Stimulated activated CD4-positive, alpha-beta T cell treated with anti-CD3 and anti-CD28 coated beads, Interleukin-1b, Interleukin-23, amount 100 ng/mL, for 24 hours (primary cell): Measurements from ENCODE around the gene SNX21.

Experiments used
- DNase-seq, 4 experiments: peaks; one replicate each; pipeline ENCODE4 v3.0.0-alpha.2; 2020; ENCODE audit warnings: low read depth in 4 of 4, low spot score in 1 of 4

Gene SNX21

DNA sequence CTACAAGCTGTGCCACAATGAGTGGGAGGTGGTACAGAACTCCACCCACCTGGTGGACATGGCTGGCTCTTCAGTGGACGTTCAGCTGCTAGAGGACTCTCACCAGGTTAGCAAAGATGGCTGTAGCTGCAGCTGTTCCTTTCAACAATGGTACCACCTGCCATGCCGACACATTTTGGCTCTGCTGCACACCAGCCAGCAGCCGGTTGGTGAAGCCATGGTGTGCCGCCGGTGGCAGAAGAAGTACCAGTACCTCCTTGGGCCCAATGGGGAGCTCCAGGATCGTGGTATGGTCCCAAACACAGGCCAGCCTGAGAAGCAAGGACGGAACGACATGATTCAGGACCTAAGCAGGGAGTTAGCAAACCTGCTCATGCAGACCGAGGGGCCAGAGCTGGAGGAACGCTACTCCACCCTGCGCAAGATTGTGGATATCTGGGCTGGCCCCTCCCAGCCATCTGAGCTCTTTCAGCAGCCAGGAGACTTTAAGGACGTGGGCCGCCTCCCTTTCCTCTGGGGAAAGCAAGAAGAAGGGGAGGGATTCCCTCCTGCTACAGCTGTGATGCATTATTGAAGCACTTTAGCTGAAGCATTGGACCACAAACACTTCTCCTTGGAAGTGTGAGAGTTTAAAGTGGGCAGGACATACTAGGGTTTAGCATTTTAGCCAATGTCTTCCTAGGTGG is 44.6 kb downstream of the SNX21 start:
- DNase-seq: no peak

DNA sequence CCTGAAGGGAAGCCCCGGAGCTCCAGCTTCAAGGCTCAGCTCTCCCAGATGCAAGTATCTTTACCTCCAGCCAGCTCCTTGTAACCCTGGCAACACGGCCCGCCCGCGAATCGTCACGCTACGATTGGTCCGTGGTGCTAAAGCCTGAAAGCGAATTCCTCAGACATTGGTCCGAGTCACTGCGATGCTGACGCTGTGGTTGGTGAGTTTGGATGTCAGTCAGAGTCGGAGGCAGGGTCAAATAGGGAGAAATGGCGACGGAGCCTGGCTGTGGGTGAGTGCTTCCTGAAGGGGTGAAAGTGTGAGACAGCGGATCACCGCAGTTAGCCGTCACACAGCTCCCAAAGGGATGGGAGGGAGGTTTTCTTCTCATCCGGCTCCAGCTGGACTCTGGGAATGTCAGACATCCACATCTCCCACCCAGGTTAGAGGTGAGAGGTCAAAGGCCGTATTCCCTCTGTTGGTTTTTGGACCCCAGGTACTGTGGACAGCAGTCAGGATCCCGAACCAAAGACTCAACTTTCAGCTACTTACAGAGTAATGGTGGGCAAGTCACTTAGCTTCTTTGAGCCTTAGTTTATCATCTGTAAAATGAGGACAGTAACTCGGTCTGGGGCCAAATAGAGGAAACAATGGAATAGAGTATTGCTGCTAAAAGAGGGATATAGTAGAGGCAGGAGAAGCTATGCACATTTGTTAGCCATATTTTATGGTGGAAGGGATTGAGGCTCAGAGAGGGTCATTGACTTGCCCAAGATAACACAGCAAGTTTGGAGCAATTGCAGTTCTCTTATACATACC is 47.6 kb downstream of the SNX21 start, which contains the start of gene ZSWIM1:
Gene ZSWIM1 (plus strand): TSS at position 240 of the 801 bp plus-strand sequence. CDS start 1,366 bp downstream, outside the sequence.
- DNase-seq: peak; percentile 96 to 97 (median 97)

DNA sequence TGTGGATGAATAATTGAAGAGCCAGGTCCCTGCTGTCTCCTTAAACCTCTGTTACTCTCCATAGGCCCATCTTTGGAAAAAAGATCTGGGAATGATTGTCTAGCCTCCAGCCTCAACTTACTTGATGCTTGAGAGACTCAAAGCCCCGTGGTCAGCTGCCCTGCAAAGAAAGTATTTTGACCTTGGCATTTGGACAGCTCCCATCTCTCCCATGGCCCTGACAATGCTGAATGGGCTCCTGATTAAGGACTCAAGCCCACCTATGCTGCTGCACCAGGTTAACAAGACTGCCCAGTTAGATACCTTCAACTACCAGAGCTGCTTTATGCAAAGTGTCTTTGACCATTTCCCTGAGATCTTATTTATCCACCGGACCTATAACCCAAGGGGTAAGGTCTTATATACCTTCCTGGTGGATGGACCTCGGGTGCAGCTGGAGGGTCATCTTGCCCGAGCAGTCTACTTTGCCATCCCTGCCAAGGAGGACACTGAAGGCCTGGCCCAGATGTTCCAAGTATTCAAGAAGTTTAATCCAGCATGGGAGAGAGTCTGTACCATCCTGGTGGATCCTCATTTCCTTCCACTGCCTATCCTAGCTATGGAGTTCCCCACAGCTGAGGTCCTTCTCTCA is 49.0 kb downstream of the SNX21 start:
- DNase-seq: no peak

DNA sequence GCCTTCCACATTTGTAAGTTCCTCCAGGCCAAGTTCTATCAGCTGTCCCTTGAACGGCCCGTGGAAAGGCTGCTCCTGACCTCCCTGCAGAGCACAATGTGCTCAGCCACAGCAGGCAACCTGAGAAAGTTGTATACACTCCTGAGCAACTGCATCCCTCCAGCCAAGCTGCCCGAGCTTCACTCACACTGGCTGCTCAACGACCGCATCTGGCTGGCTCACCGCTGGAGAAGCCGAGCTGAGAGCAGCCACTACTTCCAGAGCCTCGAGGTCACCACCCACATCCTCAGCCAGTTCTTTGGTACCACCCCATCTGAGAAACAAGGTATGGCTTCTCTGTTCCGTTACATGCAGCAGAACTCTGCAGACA is 49.5 kb downstream of the SNX21 start:
- no peak for DNase-seq

DNA sequence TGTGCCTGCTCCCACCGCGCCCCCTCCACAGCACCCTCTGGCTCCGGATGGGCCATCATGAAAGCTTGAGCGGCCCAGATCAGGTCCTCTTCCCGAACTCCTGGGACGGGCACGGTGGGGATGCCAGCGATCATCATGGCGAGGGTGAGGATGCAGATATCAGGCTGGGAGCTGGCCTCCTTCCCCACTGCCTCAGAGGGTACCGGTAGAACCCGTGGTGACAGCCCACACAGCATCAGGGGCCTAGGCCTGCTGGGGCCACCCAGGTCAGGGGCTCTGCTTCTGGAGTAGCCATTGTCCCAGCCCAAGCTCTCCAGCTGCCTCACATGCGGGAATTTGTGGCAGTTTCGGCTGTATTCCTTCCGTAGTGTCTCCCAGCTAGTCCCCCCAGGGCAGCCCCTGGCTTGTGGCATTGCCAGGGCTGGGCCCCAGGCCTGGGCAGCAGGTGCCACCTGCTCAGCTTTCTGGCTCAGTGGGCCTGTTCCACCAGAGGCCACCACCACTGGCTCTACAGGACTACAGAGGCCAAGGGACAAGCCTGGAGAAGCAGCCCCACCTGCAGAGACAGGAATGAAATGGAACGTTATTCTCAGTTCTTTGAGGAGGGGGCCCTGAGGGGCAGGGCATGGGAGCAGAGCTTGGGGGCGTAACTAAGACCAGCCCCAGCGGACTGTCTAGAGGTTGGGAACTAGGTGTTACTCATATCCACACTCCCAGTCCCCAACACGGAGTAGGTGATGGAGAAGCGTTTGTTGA is 53.2 kb downstream of the SNX21 start:
- DNase-seq: no peak

DNA sequence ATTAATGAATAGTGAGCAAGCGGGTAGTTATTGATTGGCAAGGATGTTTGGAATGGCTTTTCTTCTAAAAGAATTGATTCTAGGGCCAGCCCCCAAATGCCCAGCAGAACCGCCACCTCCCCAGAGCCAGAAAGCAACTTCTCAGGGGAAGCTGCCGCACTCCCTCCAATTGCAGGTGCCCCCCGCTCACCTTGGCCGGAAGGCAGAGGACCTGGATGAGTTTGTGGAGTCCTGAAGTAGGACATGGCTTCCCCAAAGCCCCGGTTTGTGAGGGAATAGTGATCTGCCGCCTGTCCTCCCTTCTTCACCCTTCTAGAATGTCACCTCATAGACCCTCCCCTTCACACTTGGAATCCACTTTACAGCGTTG is 53.7 kb downstream of the SNX21 start, which contains the start of gene SPATA25:
Gene SPATA25 (minus strand): TSS at position 277 of the 370 bp plus-strand sequence. CDS start 32 bp downstream, at position 245.
- DNase-seq: no peak

DNA sequence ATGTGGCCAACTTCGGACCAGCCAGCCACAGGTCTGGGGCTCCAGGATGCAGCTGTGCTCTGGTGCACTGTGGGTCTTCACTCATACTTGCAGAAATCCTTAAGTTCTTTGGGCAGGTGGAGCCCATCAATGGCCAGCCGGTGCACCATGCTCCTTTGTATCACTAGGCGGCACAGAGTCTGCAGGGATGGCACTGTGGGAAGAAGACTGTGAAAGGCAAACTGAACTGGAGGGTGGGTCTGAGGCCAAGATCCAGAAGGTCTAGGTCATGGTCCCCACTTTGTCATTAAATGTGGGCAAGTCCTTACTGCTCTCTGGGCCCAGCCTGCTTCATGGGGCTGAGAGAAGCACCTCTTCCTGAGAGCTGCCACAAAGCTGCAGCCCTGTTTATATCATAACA is 55.1 kb downstream of the SNX21 start:
- no peak for DNase-seq

DNA sequence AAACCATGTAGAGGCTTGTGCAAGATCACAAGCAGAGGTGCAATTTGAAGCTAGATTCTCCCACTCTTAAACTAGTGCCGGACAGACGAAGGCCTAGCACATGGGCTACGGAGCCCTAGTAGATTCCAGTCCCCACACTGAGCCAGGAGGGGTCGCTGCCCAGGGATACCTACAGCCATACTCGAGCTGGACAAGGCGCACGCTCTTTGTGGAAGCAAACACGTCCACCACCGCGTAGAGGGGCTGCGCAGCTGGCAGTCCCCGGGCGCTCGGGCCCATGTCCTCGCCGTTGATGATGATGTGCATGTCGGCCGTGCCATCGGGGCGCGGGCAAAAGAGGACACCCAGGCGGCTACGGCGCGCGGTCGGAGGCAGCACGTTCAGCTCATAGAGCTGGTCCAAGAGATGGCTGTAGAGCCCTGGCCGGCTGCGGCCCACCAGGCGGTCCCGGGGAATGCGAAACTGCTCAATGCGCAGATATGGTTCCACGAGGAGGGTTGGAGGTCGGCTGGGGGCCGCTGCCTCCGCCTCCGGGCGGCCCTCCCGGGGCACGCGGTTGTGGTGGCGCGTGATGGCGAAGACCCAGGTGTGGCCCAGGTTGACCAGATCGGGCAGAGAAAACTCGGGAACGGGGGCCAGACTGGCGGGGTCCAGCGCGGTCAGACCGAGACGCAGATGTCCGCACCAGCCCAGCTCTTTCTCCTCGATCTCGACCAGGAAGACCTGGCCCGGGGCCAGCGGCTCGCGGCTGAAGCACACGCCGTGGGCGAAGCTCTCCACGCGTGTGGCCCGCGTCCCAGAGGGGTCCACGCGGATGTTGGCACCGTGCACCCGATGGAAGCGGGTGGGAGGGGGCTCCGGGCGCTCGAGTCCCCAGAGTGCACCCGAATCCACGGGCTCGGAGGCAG is 56.7 kb downstream of the SNX21 start:
- no peak for DNase-seq

DNA sequence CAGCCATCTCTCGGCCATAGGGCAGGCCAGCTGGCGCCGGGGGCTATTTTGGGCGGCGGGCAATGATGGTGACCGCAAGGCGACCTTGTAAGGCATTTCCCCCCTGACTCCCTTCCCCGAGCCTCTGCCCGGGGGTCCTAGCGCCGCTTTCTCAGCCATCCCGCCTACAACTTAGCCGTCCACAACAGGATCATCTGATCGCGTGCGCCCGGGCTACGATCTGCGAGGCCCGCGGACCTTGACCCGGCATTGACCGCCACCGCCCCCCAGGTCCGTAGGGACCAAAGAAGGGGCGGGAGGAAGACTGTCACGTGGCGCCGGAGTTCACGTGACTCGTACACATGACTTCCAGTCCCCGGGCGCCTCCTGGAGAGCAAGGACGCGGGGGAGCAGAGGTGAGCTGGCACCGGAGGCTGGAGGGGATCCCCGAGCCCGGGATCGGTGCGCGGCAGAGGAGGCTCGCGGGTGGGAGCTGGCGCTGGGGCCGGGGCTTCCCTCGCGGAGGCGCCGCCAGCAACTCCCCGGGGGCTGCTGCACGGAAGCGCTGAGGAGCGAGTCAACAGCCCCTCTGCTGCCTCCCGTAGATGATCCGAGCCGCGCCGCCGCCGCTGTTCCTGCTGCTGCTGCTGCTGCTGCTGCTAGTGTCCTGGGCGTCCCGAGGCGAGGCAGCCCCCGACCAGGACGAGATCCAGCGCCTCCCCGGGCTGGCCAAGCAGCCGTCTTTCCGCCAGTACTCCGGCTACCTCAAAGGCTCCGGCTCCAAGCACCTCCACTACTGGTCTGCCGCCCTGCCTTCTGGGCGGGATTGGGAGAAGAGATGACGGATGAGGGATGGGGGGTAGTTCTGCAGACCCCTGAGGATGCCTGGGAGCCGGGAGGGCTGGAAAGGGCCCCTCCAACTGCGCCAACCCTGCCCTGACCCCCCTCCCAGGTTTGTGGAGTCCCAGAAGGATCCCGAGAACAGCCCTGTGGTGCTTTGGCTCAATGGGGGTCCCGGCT is 57.7 kb downstream of the SNX21 start, which contains the start of the genes CTSA and NEURL2:
Gene CTSA (plus strand): TSS at position 351 of the 999 bp plus-strand sequence. CDS start 234 bp downstream, at position 585.
Gene NEURL2 (minus strand): TSS at position 224 of the 999 bp plus-strand sequence. CDS start 217 bp downstream, at position 7.
- DNase-seq: peak; percentile 69 to 78 (median 75)

DNA sequence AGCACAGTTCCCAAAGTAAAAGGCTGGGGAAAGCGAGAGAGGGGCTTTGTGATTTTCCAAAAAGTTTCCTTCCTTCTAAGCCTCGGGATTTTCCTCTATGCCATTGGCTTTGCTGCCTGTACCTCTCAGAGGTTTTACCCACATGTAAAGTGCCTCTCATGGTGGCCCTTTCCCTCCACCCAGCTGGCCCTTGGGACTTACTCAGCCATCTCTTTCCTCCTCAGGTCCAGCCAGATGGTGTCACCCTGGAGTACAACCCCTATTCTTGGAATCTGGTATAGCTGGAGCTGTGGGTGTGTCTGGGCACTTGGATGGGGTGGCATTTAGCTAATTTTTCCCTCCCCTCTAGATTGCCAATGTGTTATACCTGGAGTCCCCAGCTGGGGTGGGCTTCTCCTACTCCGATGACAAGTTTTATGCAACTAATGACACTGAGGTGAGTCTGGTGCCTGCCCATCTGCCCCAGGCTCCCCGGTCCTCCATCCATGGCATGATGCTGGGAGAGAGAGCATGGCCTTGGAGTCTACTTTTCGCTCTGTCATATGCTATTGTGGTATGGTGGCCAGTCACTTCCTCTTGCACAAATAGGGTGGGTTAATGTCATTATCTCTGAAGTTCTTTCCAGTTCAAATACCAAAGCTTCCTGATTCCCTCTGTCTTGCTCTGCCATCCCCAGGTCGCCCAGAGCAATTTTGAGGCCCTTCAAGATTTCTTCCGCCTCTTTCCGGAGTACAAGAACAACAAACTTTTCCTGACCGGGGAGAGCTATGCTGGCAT is 58.6 kb downstream of the SNX21 start:
- DNase-seq: no peak
